ENCODE data around the gene SPINDOC.

SPINDOC gene

DNA sequence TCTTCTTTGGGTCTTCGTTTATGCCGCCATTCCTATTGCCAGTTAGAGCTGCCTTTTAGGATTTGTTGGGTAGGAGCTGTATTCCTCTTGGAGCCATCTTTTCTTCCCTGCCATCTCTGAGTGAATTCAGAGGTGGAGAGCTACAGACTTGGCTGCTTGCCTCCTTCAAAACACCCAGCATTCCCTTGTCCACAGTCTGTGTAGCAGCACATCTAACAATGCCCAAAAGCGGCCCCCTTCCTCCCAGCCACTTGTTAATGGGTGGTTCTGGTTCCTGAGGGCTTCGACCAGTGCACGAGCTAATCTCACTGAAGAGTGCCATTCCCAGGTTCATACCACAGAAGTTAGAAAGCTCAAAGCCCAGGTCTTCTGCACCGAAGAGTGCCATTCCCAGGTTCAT, 63.4 kb downstream of the SPINDOC start:
- H3K4me3 ChIP-seq (ENCODE audit: low read depth, low read length), result no peak overlapping the region
- no peak for DNase-seq
- no peaks in the 10 kb centered on the region for H3K27me3 ChIP-seq (ENCODE audit: insufficient read depth, low read depth, severe bottlenecking)
- H3K36me3 ChIP-seq, result peaks cover 13% of the 10 kb centered on the region
- TF ChIP-seq, protein P1, sequence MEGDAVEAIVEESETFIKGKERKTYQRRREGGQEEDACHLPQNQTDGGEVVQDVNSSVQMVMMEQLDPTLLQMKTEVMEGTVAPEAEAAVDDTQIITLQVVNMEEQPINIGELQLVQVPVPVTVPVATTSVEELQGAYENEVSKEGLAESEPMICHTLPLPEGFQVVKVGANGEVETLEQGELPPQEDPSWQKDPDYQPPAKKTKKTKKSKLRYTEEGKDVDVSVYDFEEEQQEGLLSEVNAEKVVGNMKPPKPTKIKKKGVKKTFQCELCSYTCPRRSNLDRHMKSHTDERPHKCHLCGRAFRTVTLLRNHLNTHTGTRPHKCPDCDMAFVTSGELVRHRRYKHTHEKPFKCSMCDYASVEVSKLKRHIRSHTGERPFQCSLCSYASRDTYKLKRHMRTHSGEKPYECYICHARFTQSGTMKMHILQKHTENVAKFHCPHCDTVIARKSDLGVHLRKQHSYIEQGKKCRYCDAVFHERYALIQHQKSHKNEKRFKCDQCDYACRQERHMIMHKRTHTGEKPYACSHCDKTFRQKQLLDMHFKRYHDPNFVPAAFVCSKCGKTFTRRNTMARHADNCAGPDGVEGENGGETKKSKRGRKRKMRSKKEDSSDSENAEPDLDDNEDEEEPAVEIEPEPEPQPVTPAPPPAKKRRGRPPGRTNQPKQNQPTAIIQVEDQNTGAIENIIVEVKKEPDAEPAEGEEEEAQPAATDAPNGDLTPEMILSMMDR (IDR thresholded peaks at IDR 0.05; ENCODE audit: low read depth, low read length), result no peak
- H3K27ac ChIP-seq, result no peak overlapping the region
- H3K9me3 ChIP-seq (ENCODE audit: severe bottlenecking), result no peaks in the 10 kb centered on the region

All from WERI-Rb-1 (cell line).